ENCODE data around the gene PTPN1. TPM values are rescaled to one million over a fixed set of nuclear protein-coding genes. Genes with fewer than 3 reads are reported as not detected.
"Not testable (repeated sequence)": the region's sequence is repeated elsewhere in the genome, so short reads cannot be mapped to it uniquely, and the experiment has no call there.

PTPN1 gene
- total and polyA plus RNA-seq, 5 donors = 20.8 to 37.4 (median 25.6) TPM

- DNase-seq (no peak), ATAC-seq (no peak)
- no peaks in the 10 kb centered on the region for H3K9me3 ChIP-seq (ENCODE audit: control insufficient read depth, low read length)
- intact Hi-C loops (cut with DNase I) = no loop called here
- no peak overlapping the region for H3K4me3 ChIP-seq (ENCODE audit: low read length)
- H3K4me1 ChIP-seq (ENCODE audit: control insufficient read depth, insufficient read depth, low read length) = peaks cover 11% of the 10 kb centered on the region
- 89% methylated on average over 3 of the region's 3 CpGs for WGBS
- no peak overlapping the region for H3K27ac ChIP-seq (ENCODE audit: low read length)
- H3K27me3 ChIP-seq (ENCODE audit: control insufficient read depth, insufficient read depth) = no peaks in the 10 kb centered on the region
Measured at GRCh38 chr20:50533061-50533460, 22.9 kb downstream of the PTPN1 start.

- WGBS = 92% methylated on average over 7 of the region's 7 CpGs
- Histone ChIP-seq H3K27me3 (ENCODE audit: control insufficient read depth, insufficient read depth) (no peaks in the 10 kb centered on the region), H3K4me1 (ENCODE audit: control insufficient read depth, insufficient read depth, low read length) (peaks cover 11% of the 10 kb centered on the region), H3K27ac (ENCODE audit: low read length) (no peak overlapping the region), H3K4me3 (ENCODE audit: low read length) (no peak overlapping the region), H3K9me3 (ENCODE audit: control insufficient read depth, low read length) (no peaks in the 10 kb centered on the region)
- ATAC-seq = no peak
- intact Hi-C loops (cut with DNase I) = no loop called here
- DNase-seq = no peak
Measured at GRCh38 chr20:50533464-50533863, 23.3 kb downstream of the PTPN1 start.

DNA sequence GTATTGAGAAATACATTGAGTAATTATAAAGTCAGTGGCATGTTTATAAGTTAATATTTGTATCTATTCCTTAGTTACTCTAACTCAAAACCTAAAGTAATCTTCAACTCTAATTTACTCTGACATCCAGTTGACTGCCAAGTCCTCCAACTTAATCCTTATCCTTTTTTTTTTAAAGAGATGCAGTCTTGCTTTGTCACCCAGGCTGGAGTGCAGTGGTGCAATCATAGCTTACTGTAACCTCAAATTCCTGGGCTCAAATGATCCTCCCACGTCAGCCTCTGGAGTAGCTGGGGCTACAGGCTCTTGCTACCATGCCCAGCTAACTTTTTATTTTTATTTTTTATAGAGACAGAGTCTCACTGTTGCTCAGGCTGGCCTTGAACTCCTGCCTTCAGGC, 24.4 kb downstream of the PTPN1 start:
- Histone ChIP-seq H3K27me3 (ENCODE audit: control insufficient read depth, insufficient read depth) (no peaks in the 10 kb centered on the region), H3K27ac (ENCODE audit: low read length) (no peak overlapping the region), H3K4me3 (ENCODE audit: low read length) (no peak overlapping the region), H3K9me3 (ENCODE audit: control insufficient read depth, low read length) (no peaks in the 10 kb centered on the region), H3K4me1 (ENCODE audit: control insufficient read depth, insufficient read depth, low read length) (peaks cover 8% of the 10 kb centered on the region)
- intact Hi-C loops (cut with DNase I) = no loop called here
- DNase-seq = no peak
- no peak for ATAC-seq
- WGBS = 63% methylated on average over 1 of the region's 1 CpG

DNA sequence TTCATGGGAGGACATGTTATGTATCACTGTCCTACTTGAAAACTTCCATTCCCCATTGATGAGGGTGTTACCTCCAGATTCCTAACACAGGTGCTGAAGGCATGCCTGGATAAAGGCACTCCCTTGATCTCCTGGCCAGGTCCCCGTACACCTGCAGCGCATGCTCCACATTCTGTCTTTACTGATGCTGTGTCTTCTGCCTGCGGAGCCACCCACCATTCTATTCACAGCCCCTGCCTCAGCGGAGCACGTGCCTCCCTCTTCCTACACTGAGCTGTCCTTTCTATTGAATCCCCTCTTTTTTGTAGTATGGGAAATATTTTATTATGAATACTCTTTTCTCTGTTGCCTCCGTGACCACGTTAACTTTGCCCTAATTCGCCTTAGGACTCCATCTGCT, 25.0 kb downstream of the PTPN1 start:
- H3K4me1 ChIP-seq (ENCODE audit: control insufficient read depth, insufficient read depth, low read length) = peaks cover 8% of the 10 kb centered on the region
- H3K27ac ChIP-seq (ENCODE audit: low read length) = no peak overlapping the region
- no peak overlapping the region for H3K4me3 ChIP-seq (ENCODE audit: low read length)
- ATAC-seq (no peak), DNase-seq (no peak)
- H3K27me3 ChIP-seq (ENCODE audit: control insufficient read depth, insufficient read depth) = no peaks in the 10 kb centered on the region
- WGBS = 95% methylated on average over 8 of the region's 8 CpGs
- no peaks in the 10 kb centered on the region for H3K9me3 ChIP-seq (ENCODE audit: control insufficient read depth, low read length)
- intact Hi-C loops (cut with DNase I) = no loop called here

GRCh38 chr20:50536333-50536732, 26.1 kb downstream of the PTPN1 start:
- ATAC-seq (no peak), DNase-seq (no peak)
- H3K9me3 ChIP-seq (ENCODE audit: control insufficient read depth, low read length) = no peaks in the 10 kb centered on the region
- H3K4me1 ChIP-seq (ENCODE audit: control insufficient read depth, insufficient read depth, low read length) = peaks cover 17% of the 10 kb centered on the region
- H3K27me3 ChIP-seq (ENCODE audit: control insufficient read depth, insufficient read depth) = no peaks in the 10 kb centered on the region
- intact Hi-C loops (cut with DNase I) = no loop called here
- no peak overlapping the region for H3K27ac ChIP-seq (ENCODE audit: low read length)
- no peak overlapping the region for H3K4me3 ChIP-seq (ENCODE audit: low read length)
- 87% methylated on average over 4 of the region's 4 CpGs for WGBS

- Histone ChIP-seq H3K4me3 (ENCODE audit: low read length) (no peak overlapping the region), H3K4me1 (ENCODE audit: control insufficient read depth, insufficient read depth, low read length) (peaks cover 22% of the 10 kb centered on the region), H3K27me3 (ENCODE audit: control insufficient read depth, insufficient read depth) (no peaks in the 10 kb centered on the region), H3K9me3 (ENCODE audit: control insufficient read depth, low read length) (no peaks in the 10 kb centered on the region), H3K27ac (ENCODE audit: low read length) (no peak overlapping the region)
- 84% methylated on average over 7 of the region's 7 CpGs for WGBS
- intact Hi-C loops (cut with DNase I) = no loop called here
- ATAC-seq (no peak), DNase-seq (no peak)
Measured at GRCh38 chr20:50537546-50538201, 27.5 kb downstream of the PTPN1 start.

DNA sequence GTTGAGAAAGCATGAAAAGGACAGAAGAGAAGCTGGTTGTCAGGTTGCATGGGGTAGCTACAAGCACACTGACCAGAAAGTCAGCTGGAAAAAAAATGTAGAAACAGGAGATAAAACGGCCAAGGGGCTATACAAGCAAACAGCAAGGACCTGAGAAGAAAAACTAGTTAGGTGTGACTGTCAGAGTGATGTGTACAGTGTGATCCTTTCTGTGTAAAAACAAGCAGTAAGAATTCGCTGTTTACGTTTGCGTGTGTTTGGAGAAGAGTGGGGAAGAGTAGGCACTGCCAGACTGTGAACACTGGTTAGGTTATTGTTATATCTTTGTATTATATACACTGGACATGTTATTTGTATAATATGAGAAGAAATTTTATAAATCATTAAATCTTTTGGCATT, 28.1 kb downstream of the PTPN1 start:
- no peak overlapping the region for H3K4me3 ChIP-seq (ENCODE audit: low read length)
- no peaks in the 10 kb centered on the region for H3K9me3 ChIP-seq (ENCODE audit: control insufficient read depth, low read length)
- no peak for ATAC-seq
- WGBS = 75% methylated on average over 4 of the region's 4 CpGs
- no peak overlapping the region for H3K27ac ChIP-seq (ENCODE audit: low read length)
- no peaks in the 10 kb centered on the region for H3K27me3 ChIP-seq (ENCODE audit: control insufficient read depth, insufficient read depth)
- intact Hi-C loops (cut with DNase I) = no loop called here
- DNase-seq = no peak
- H3K4me1 ChIP-seq (ENCODE audit: control insufficient read depth, insufficient read depth, low read length) = peaks cover 21% of the 10 kb centered on the region

GRCh38 chr20:50539798-50540197, 29.6 kb downstream of the PTPN1 start:
- 94% methylated on average over 8 of the region's 8 CpGs for WGBS
- H3K27ac ChIP-seq (ENCODE audit: low read length) = not testable (repeated sequence)
- H3K4me1 ChIP-seq (ENCODE audit: control insufficient read depth, insufficient read depth, low read length) = peaks cover 17% of the 10 kb centered on the region

DNA sequence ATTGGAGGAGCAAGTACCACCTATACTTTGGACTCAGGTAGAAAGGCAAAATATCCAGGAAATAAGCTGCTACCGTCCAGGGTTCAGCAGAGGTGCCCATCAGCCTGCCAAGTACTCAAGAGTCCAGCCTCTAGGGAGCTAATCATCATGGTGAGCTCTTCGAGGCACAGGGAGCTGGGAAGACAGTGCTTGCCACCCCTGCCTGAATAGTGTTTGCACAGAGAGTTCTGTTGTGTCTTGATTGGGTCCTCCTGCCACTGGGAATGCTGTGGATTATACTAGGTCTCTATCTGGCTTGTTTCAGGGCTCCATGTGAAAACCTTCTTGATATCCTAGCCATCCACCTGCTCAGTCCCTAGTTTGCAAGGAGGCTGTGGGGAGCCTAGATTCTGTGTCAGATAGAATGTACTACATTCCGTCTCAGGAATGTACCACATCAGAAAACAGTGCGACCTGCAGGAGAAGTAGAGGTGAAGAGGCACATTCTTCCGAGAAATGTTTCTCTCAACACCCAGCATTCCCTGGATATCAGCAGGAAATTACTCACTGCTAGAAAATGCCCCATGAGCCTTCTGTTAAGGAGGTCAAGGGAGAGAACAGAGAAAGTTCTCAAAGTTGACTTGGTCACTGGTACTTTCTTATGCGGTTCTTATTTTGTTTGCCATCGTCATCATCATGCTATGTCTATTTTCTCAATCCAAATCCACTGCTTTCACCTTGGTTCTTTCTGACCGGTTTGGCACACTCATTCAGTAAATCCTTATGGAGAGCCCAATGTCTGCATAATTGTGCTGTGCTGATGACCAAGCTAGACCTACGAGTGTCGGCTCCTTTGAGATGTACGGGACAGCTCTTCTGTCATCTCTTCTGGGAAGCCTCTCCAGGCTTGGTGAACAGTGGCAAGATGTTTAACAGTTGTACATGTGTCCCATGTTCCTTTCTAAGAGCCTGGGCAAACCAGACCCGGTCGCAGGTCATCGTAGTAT, 30.7 kb downstream of the PTPN1 start:
- ATAC-seq = peak; percentile 84 to 89
- Histone ChIP-seq H3K27me3 (ENCODE audit: control insufficient read depth, insufficient read depth) (no peaks in the 10 kb centered on the region), H3K4me1 (ENCODE audit: control insufficient read depth, insufficient read depth, low read length) (peaks cover 17% of the 10 kb centered on the region), H3K9me3 (ENCODE audit: control insufficient read depth, low read length) (no peaks in the 10 kb centered on the region), H3K27ac (ENCODE audit: low read length) (peak overlapping the region; percentile 37), H3K4me3 (ENCODE audit: low read length) (no peak overlapping the region)
- intact Hi-C loops (cut with DNase I) = no loop called here
- no peak for DNase-seq
- WGBS = 58% methylated on average over 14 of the region's 14 CpGs

More at GRCh38 chr20:50539798-50540197, 29.6 kb downstream of the PTPN1 start:
- intact Hi-C loops (cut with DNase I); H3K27me3 ChIP-seq (ENCODE audit: control insufficient read depth, insufficient read depth); DNase-seq; ATAC-seq; H3K4me3 ChIP-seq (ENCODE audit: low read length); H3K9me3 ChIP-seq (ENCODE audit: control insufficient read depth, low read length): not testable (repeated sequence)

- DNase-seq (no peak), ATAC-seq (peak in 1 of 2 donors; percentile 29)
- intact Hi-C loops (cut with DNase I) = no loop called here
- Histone ChIP-seq H3K4me1 (ENCODE audit: control insufficient read depth, insufficient read depth, low read length) (peaks cover 16% of the 10 kb centered on the region), H3K4me3 (ENCODE audit: low read length) (no peak overlapping the region), H3K27me3 (ENCODE audit: control insufficient read depth, insufficient read depth) (no peaks in the 10 kb centered on the region), H3K9me3 (ENCODE audit: control insufficient read depth, low read length) (no peaks in the 10 kb centered on the region), H3K27ac (ENCODE audit: low read length) (peak overlapping the region; percentile 34)
- 68% methylated on average over 5 of the region's 5 CpGs for WGBS
Measured at GRCh38 chr20:50541606-50542041, 31.4 kb downstream of the PTPN1 start.

- Histone ChIP-seq H3K4me1 (ENCODE audit: control insufficient read depth, insufficient read depth, low read length) (peaks cover 17% of the 10 kb centered on the region), H3K4me3 (ENCODE audit: low read length) (no peak overlapping the region), H3K27me3 (ENCODE audit: control insufficient read depth, insufficient read depth) (no peaks in the 10 kb centered on the region), H3K9me3 (ENCODE audit: control insufficient read depth, low read length) (no peaks in the 10 kb centered on the region), H3K27ac (ENCODE audit: low read length) (no peak overlapping the region)
- WGBS = 48% methylated on average over 5 of the region's 5 CpGs
- intact Hi-C loops (cut with DNase I) = no loop called here
- DNase-seq (no peak), ATAC-seq (no peak)
Measured at GRCh38 chr20:50543326-50543725, 33.1 kb downstream of the PTPN1 start.
